GM10266 (cell line): Measurements from ENCODE around the gene ENPP6.

Experiments used
- DNase-seq: peaks from one replicate; pipeline ENCODE4 v3.0.0; 2012; ENCODE audit errors: extremely low spot score
- CTCF ChIP-seq: IDR thresholded peaks from 2 replicates; pipeline ENCODE4 v1.5.1; 2012; ENCODE audit warnings: mild to moderate bottlenecking, low read depth; ENCODE audit not compliant: control insufficient read depth, insufficient read depth; ENCODE audit errors: missing control alignments

ENPP6 gene

GRCh38 chr4:184235526-184235925 is 17.9 kb upstream of the ENPP6 start:
- no peak for TF ChIP-seq CTCF
- no peak for DNase-seq

- DNase-seq: no peak
- TF ChIP-seq CTCF: no peak
Observed at GRCh38 chr4:184234155-184234554, 16.5 kb upstream of the ENPP6 start.

- no peak for DNase-seq
- no peak for TF ChIP-seq CTCF
Observed at GRCh38 chr4:184232975-184233374, 15.3 kb upstream of the ENPP6 start.

- DNase-seq: no peak
- TF ChIP-seq CTCF: no peak
Observed at GRCh38 chr4:184232202-184232601, 14.5 kb upstream of the ENPP6 start.

GRCh38 chr4:184231573-184231972 is 13.9 kb upstream of the ENPP6 start:
- no peak for TF ChIP-seq CTCF
- no peak for DNase-seq

GRCh38 chr4:184228056-184228705 is 10.5 kb upstream of the ENPP6 start:
- no peak for DNase-seq
- TF ChIP-seq CTCF: no peak

- no peak for DNase-seq
- TF ChIP-seq CTCF: no peak
Observed at GRCh38 chr4:184216515-184216914, 1.2 kb downstream of the ENPP6 start.
